CD4-positive, alpha-beta T cell treated with Interleukin-1 beta for 1 hour (primary cell): ENCODE measurements around the gene ATP2B3.
"Not testable (repeated sequence)": the region's sequence is repeated elsewhere in the genome, so short reads cannot be mapped to it uniquely, and the experiment has no call there.

ENCODE experiments used
- DNase-seq, 2 donors: peaks; one replicate each; pipeline ENCODE4 v3.0.0-alpha.2; 2020 to 2022

Gene ATP2B3

GRCh38 chrX:153596981-153597750 lies 79.7 kb downstream of the ATP2B3 start:
- DNase-seq = no peak

- peak in 1 of 2 donors; percentile 18 for DNase-seq
Measured at GRCh38 chrX:153598541-153599191, 81.2 kb downstream of the ATP2B3 start, which contains the start of gene CCNQ. Gene CCNQ, minus strand, starts transcription at chrX:153599139. Its CDS starts 66 bp downstream, at chrX:153599073.

- peak; percentile 91 to 93 for DNase-seq
Measured at GRCh38 chrX:153599192-153600031, 82.0 kb downstream of the ATP2B3 start.

GRCh38 chrX:153600032-153600373 lies 82.6 kb downstream of the ATP2B3 start:
- peak in 1 of 2 donors; percentile 4 for DNase-seq

GRCh38 chrX:153600921-153601320 lies 83.5 kb downstream of the ATP2B3 start:
- no peak for DNase-seq

GRCh38 chrX:153601511-153602110 lies 84.2 kb downstream of the ATP2B3 start:
- DNase-seq = no peak

- no peak for DNase-seq
Measured at GRCh38 chrX:153602601-153603000, 85.2 kb downstream of the ATP2B3 start.

- no peak for DNase-seq
Measured at GRCh38 chrX:153603131-153603656, 85.8 kb downstream of the ATP2B3 start.

GRCh38 chrX:153604666-153605380 lies 87.4 kb downstream of the ATP2B3 start:
- not testable (repeated sequence) for DNase-seq

- no peak for DNase-seq
Measured at GRCh38 chrX:153606503-153606902, 89.1 kb downstream of the ATP2B3 start.

GRCh38 chrX:153608376-153608775 lies 90.9 kb downstream of the ATP2B3 start:
- DNase-seq = no peak

GRCh38 chrX:153608806-153609205 lies 91.4 kb downstream of the ATP2B3 start:
- no peak for DNase-seq

- peak; percentile 76 to 78 for DNase-seq
Measured at GRCh38 chrX:153609917-153610835, 92.7 kb downstream of the ATP2B3 start.

GRCh38 chrX:153610836-153611213 lies 93.4 kb downstream of the ATP2B3 start:
- DNase-seq = no peak

GRCh38 chrX:153611298-153612095 lies 94.1 kb downstream of the ATP2B3 start:
- no peak for DNase-seq

- DNase-seq = no peak
Measured at GRCh38 chrX:153612413-153612812, 95.0 kb downstream of the ATP2B3 start.

- peak in 1 of 2 donors; percentile 8 for DNase-seq
Measured at GRCh38 chrX:153614818-153615217, 97.4 kb downstream of the ATP2B3 start.

- no peak for DNase-seq
Measured at GRCh38 chrX:153620576-153620975, 103.1 kb downstream of the ATP2B3 start.

- DNase-seq = no peak
Measured at GRCh38 chrX:153621949-153622598, 104.6 kb downstream of the ATP2B3 start.
